PC-3 (cell line): ENCODE data around the gene RIC1. TPM values are rescaled to one million over a fixed set of nuclear protein-coding genes. Genes with fewer than 3 reads are reported as not detected.
"Not testable (repeated sequence)": the region's sequence is repeated elsewhere in the genome, so short reads cannot be mapped to it uniquely, and the experiment has no call there.

Source experiments
- ATAC-seq: fragments of 200-7000 bp; cut with Tn5 transposase; 2 replicates; pipeline ENCODE4 v1.9.1; 2020; ENCODE audit warnings: mild to moderate bottlenecking, moderate library complexity
- BruUV-seq: library from RNA; stranded (reverse); fragments of 400-500 nt; replicated peaks from 2 replicates; lab custom pipeline; 2021; lab: Mats Ljungman, UMichigan
- CTCF ChIA-PET: fragments of 300-600 bp; sonication (Branson Sonifier 250); formaldehyde crosslinking; loops from one replicate; lab custom pipeline; 2022; ENCODE audit warnings: antibody characterized with exemption; lab: Charles Lee
- POLR2A ChIA-PET: fragments of 300-600 bp; sonication (Branson Sonifier 250); formaldehyde crosslinking; loops from one replicate; lab custom pipeline; 2022; ENCODE audit warnings: antibody characterized with exemption; ENCODE audit not compliant: unreplicated experiment; lab: Charles Lee
- DNase-seq: peaks from one replicate; pipeline ENCODE4 v3.0.0-alpha.2; 2015
- H2AFZ ChIP-seq: fragments of 300-600 bp; sonication (generic); 2 replicates; pipeline ENCODE4 v1.6.0; 2016; ENCODE audit warnings: antibody characterized with exemption, low read length
- H3F3A ChIP-seq: fragments of 300-600 bp; sonication (generic); one replicate; pipeline ENCODE4 v1.6.0; 2017; ENCODE audit warnings: antibody characterized with exemption, low read length, control low read depth, mild to moderate bottlenecking; ENCODE audit not compliant: unreplicated experiment
- H3K27ac ChIP-seq: fragments of 300-600 bp; sonication (generic); 2 replicates; pipeline ENCODE4 v1.5.1; 2016; ENCODE audit warnings: mild to moderate bottlenecking, low read length
- H3K27me3 ChIP-seq: fragments of 300-600 bp; sonication (generic); 2 replicates; pipeline ENCODE4 v1.6.1; 2016; ENCODE audit warnings: low read length, mixed read lengths
- H3K36me3 ChIP-seq: fragments of 300-600 bp; sonication (generic); 2 replicates; pipeline ENCODE4 v1.6.1; 2016; ENCODE audit warnings: low read depth, mixed run types, low read length, mixed read lengths
- H3K4me1 ChIP-seq: fragments of 300-600 bp; sonication (generic); 2 replicates; pipeline ENCODE4 v1.5.1; 2016; ENCODE audit warnings: low read length; ENCODE audit not compliant: insufficient read depth
- H3K4me2 ChIP-seq: fragments of 300-600 bp; sonication (generic); 2 replicates; pipeline ENCODE4 v1.6.0; 2016; ENCODE audit warnings: low read length
- H3K4me3 ChIP-seq: fragments of 300-600 bp; sonication (generic); 2 replicates; pipeline ENCODE4 v1.5.1; 2016; ENCODE audit warnings: mild to moderate bottlenecking, low read length, mixed read lengths
- H3K79me2 ChIP-seq: fragments of 300-600 bp; sonication (generic); 2 replicates; pipeline ENCODE4 v1.6.1; 2017; ENCODE audit warnings: low read length, mixed read lengths
- H3K9ac ChIP-seq: fragments of 300-600 bp; sonication (generic); 2 replicates; pipeline ENCODE4 v1.6.0; 2016; ENCODE audit warnings: mild to moderate bottlenecking, low read length
- H3K9me2 ChIP-seq: fragments of 300-600 bp; sonication (generic); replicated peaks from 2 replicates; pipeline ENCODE4 v1.6.1; 2016; ENCODE audit warnings: mixed run types, low read length, mixed read lengths
- H3K9me3 ChIP-seq: fragments of 300-600 bp; sonication (generic); 2 replicates; pipeline ENCODE4 v1.6.1; 2016; ENCODE audit warnings: low read length, mixed read lengths
- H4K20me1 ChIP-seq: fragments of 300-600 bp; sonication (generic); 2 replicates; pipeline ENCODE4 v1.6.1; 2016; ENCODE audit warnings: low read length, mixed read lengths
- CTCF ChIP-seq: fragments of 300-600 bp; sonication (generic); conservative IDR thresholded peaks from 2 replicates; pipeline ENCODE4 v1.5.1; 2017; ENCODE audit warnings: antibody characterized with exemption, low read depth, mild to moderate bottlenecking, low read length
- EZH2 ChIP-seq: fragments of 300-600 bp; sonication (generic); IDR thresholded peaks from one replicate; pipeline ENCODE4 v1.6.1; 2017; ENCODE audit warnings: antibody characterized with exemption, mild to moderate bottlenecking, low read length; ENCODE audit not compliant: unreplicated experiment
- EZH2phosphoT487 ChIP-seq: fragments of 300-600 bp; sonication (generic); IDR thresholded peaks from 2 replicates; pipeline ENCODE4 v1.6.1; 2018; ENCODE audit warnings: mild to moderate bottlenecking, antibody characterized with exemption, low read length, borderline replicate concordance
- intact Hi-C: fragments of 100-400 bp; cut with micrococcal nuclease; formaldehyde crosslinking; loops from 2 replicates; pipeline ENCODE4 v1.9.0; 2023
- total RNA-seq: library from RNA; depleted of rRNA; stranded (reverse); fragments of >200 nt; gene quantifications from 2 replicates; pipeline ENCODE4 v1.2.3, GENCODE V29; 2014

Gene RIC1
- total RNA-seq, 1 experiment from 2014 or later: 16.0 TPM

GRCh38 chr9:5778805-5779204 is 149.9 kb downstream of the RIC1 start:
- H3K4me2 ChIP-seq: no peak overlapping the region
- no peak overlapping the region for H3K4me3 ChIP-seq
- no peak for TF ChIP-seq EZH2
- TF ChIP-seq EZH2phosphoT487: no peak
- TF ChIP-seq CTCF: no peak
- no peaks in the 10 kb centered on the region for H3F3A ChIP-seq
- H2AFZ ChIP-seq: no peak overlapping the region
- DNase-seq (no peak), ATAC-seq (no peak)
- no peaks in the 10 kb centered on the region for H4K20me1 ChIP-seq
- POLR2A ChIA-PET: no interaction called here
- no peak overlapping the region for H3K27ac ChIP-seq
- intact Hi-C loops: loop anchor here (10.0 kb wide), 1 partner anchor 64 kb away; no protein-coding TSS in a partner anchor
- no peaks in the 10 kb centered on the region for H3K27me3 ChIP-seq
- H3K9me3 ChIP-seq: no peaks in the 10 kb centered on the region
- H3K36me3 ChIP-seq: peaks cover 42% of the 10 kb centered on the region
- peaks cover under 1% of the 10 kb centered on the region for H3K4me1 ChIP-seq
- CTCF ChIA-PET: no interaction called here
- no peaks in the 10 kb centered on the region for H3K79me2 ChIP-seq
- no TSS peak for BruUV-seq
- no peak overlapping the region for H3K9ac ChIP-seq
- H3K9me2 ChIP-seq: no peaks in the 10 kb centered on the region

GRCh38 chr9:5779705-5780218 is 150.9 kb downstream of the RIC1 start:
- intact Hi-C loops: loop anchor here (10.0 kb wide), 2 partner anchors 65 to 145 kb away; no protein-coding TSS in a partner anchor
- H3K4me2 ChIP-seq, CTCF ChIA-PET, H3K27ac ChIP-seq, H3K27me3 ChIP-seq, H2AFZ ChIP-seq, ATAC-seq, H4K20me1 ChIP-seq, H3K9me3 ChIP-seq, H3K4me1 ChIP-seq, BruUV-seq, POLR2A ChIA-PET, H3K4me3 ChIP-seq, H3K9me2 ChIP-seq, H3K79me2 ChIP-seq, H3F3A ChIP-seq, H3K9ac ChIP-seq: not testable (repeated sequence)
- H3K36me3 ChIP-seq: peaks cover 37% of the 10 kb centered on the region
- peak; percentile 12 for DNase-seq

GRCh38 chr9:5783420-5783819 is 154.5 kb downstream of the RIC1 start:
- H3K79me2 ChIP-seq, H2AFZ ChIP-seq, DNase-seq, H3K9ac ChIP-seq, H3K9me2 ChIP-seq, H4K20me1 ChIP-seq, H3K9me3 ChIP-seq, H3K4me1 ChIP-seq, H3K4me3 ChIP-seq, ATAC-seq, BruUV-seq, H3K4me2 ChIP-seq, H3K27me3 ChIP-seq, H3K27ac ChIP-seq, H3F3A ChIP-seq, CTCF ChIA-PET, POLR2A ChIA-PET: not testable (repeated sequence)
- peaks cover 32% of the 10 kb centered on the region for H3K36me3 ChIP-seq
- intact Hi-C loops: loop anchor here (10.0 kb wide), 1 partner anchor 149 kb away; no protein-coding TSS in a partner anchor

- DNase-seq (peak; percentile 12), ATAC-seq (peak; percentile 59)
- BruUV-seq: no TSS peak
- ChIA-PET CTCF (no interaction called here), POLR2A (no interaction called here)
- intact Hi-C loops: loop anchor here (10.0 kb wide), 1 partner anchor 149 kb away; no protein-coding TSS in a partner anchor
- Histone ChIP-seq H3K4me2 (no peak overlapping the region), H3K9ac (no peak overlapping the region), H3K4me3 (no peak overlapping the region), H3K4me1 (peaks cover 5% of the 10 kb centered on the region), H3K79me2 (no peaks in the 10 kb centered on the region), H3K27ac (no peak overlapping the region), H3K36me3 (peaks cover 26% of the 10 kb centered on the region), H2AFZ (no peak overlapping the region), H3K9me3 (no peaks in the 10 kb centered on the region), H4K20me1 (no peaks in the 10 kb centered on the region), H3K27me3 (no peaks in the 10 kb centered on the region), H3F3A (no peaks in the 10 kb centered on the region), H3K9me2 (no peaks in the 10 kb centered on the region)
- TF ChIP-seq CTCF (no peak), EZH2phosphoT487 (no peak), EZH2 (no peak)
Observed at GRCh38 chr9:5783982-5784381, 155.1 kb downstream of the RIC1 start.
